ENCODE measurements around the gene CLEC20A.

Gene CLEC20A

GRCh38 chr1:178472531-178472930, 24.2 kb downstream of the CLEC20A start:
- DNase-seq (ENCODE audit: low read depth): no peak

DNA sequence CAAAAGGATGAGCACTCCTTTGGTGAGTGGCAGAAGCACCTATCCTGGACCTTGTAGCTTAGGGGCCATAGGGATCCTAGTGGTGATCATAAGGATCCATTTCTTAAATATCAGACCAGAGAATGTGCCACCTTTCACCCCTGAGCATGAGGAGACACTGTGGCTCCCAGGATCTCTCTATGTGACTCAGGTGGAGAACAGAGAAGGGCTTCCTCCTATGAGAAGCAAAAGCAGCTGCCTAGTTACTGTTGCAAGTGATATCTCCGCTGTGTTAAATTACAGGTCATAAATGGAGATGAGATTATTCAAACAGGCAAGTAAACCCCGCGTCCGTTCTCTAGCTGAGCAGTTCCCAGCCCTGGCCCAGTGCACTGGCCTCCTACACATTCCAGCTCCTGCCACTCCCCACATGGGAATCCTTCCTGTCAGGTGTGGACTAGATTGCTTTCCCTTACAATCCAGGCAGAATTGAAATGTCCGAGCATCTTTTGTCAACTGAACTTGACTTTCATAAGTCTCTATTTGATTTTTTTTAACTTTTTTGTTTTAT, 26.3 kb downstream of the CLEC20A start:
- no peak for DNase-seq (ENCODE audit: low read depth)

GRCh38 chr1:178467837-178468236, 28.9 kb downstream of the CLEC20A start:
- no peak for DNase-seq (ENCODE audit: low read depth)

GRCh38 chr1:178465011-178465410, 31.8 kb downstream of the CLEC20A start:
- DNase-seq (ENCODE audit: low read depth): no peak

- DNase-seq (ENCODE audit: low read depth): no peak
These were observed 32.2 kb downstream of the CLEC20A start for GRCh38 chr1:178464566-178464965.

- DNase-seq (ENCODE audit: low read depth): no peak
These were observed 32.6 kb downstream of the CLEC20A start for GRCh38 chr1:178464141-178464540.

- no peak for DNase-seq (ENCODE audit: low read depth)
These were observed 35.1 kb downstream of the CLEC20A start for GRCh38 chr1:178461701-178462100.

DNA sequence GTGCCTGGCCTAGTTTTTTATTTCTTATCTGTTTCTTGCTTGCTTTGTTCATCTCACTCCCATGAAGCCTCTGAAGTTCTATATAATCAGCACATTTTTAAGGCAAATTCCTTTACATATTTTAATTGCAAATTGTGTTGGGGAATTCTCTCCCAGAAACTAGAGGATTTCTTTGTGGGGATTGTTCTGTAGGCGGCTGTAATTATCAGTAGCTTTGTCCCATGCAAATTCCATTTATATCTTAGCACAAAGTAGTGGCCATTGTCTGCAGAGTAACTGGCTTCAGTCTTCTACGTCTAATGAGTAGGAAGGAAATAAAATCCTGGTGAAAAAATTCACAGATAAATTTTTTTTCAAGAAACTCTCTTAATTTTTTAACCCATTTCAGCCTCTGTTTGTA, 35.7 kb downstream of the CLEC20A start:
- no peak for DNase-seq (ENCODE audit: low read depth)

DNA sequence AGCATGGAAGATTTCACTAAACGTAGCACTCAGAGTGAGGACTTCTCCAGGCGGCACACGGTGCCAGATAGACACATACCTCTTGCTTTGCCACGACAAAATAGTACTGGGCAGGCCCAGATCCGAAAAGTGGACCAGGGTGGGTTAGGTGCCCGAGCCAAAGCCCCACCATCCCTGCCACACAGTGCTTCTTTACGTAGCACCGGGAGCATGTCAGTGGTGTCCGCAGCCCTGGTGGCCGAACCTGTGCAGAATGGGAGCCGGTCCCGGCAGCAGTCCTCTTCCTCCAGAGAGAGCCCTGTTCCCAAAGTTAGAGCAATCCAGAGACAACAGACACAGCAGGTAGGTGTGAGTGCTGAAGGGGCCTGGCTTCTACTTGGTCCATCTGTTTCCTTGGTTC, 38.6 kb downstream of the CLEC20A start:
- no peak for DNase-seq (ENCODE audit: low read depth)

DNA sequence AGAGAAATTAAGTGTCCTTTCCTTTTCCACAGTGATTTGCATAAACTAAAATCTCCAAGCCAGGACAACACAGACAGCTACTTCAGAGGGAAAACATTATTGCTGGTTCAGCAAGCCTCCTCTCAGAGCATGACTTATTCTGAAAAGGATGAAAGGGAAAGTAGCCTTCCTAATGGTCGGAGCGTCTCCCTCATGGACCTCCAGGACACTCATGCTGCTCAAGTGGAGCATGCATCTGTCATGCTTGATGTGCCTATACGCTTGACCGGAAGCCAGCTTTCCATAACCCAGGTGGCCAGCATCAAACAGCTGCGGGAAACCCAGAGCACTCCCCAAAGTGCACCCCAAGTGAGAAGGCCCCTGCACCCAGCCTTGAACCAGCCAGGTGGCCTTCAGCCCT, 39.1 kb downstream of the CLEC20A start:
- DNase-seq (ENCODE audit: low read depth): no peak

DNA sequence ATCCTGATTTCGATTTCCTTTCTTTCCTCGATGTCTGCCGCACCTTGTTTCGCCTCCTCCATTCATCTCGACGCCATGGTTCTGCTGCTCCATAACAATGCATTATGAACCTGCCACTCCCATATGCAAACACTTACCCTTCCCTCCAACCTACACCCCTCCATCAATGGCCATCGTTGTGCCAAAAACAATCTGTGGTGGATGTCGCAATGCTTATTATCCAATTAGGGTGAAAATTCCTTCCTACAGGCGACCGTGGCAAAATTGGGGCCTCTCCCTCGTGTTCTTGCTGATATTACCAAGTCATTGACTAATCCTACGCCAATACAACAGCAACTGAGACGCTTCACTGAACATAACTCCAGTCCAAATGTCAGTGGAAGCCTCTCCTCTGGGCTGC, 40.3 kb downstream of the CLEC20A start:
- no peak for DNase-seq (ENCODE audit: low read depth)

DNA sequence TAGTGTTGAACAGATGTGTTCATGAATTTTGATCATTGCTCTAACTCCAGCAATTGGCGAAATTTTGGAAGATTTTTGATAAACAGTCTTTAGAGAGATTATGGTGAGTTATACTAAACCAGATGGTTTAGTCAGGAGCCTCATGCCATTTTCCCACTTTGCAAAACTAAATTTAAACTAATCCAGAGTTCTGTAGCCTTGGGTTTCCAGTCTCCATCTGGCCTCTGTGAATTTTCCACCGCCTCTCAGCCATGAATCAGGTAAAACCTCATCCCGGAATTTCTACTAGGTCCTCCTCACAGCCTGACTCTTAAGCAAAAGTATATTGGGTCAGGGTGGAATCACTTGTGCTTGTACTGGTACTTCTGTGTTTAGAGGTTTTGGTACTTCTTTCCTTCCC, 44.8 kb downstream of the CLEC20A start:
- DNase-seq (ENCODE audit: low read depth): no peak

- no peak for DNase-seq (ENCODE audit: low read depth)
These were observed 45.2 kb downstream of the CLEC20A start for GRCh38 chr1:178451529-178451928.

- no peak for DNase-seq (ENCODE audit: low read depth)
These were observed 45.9 kb downstream of the CLEC20A start for GRCh38 chr1:178450871-178451270.

- DNase-seq (ENCODE audit: low read depth): no peak
These were observed 53.8 kb downstream of the CLEC20A start for GRCh38 chr1:178442925-178443324.

DNA sequence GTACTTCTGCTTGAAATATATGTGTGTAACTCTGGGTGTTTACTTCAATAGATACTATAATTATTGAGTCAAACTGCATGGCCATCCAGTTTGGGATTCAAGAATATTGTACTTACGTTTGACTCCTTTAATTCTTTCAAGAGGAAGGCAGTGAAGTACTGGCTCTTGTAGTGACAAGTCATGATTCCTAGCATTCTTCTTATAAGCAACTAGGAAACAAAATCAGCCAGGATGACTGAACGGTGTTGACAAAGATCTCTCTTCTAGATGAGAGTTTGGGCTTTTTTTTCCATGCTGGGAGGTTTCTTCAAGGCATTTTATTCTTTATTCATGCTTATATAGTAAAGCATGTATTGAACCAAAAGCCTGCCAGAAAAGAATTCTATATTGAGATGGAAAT, 58.3 kb downstream of the CLEC20A start:
- no peak for DNase-seq (ENCODE audit: low read depth)

DNA sequence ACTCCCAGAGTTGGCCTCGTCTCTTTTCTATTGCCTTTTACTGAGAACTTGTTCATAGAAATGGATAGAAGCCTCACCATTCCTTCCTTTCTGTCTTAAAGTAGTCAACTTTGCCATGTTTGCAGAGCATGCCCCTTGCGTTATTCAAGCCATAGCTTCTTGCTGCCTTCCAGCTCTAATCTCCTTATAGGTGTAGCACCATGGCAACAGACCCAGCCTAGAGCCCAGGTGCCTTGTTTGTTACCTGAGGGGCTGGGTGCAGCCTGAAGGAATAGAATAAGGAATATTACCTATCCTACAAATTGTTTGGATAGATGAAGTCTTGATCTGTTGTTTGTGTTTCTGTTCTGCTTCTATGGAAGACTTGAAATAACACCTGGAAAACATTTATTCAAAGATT, 59.9 kb downstream of the CLEC20A start:
- DNase-seq (ENCODE audit: low read depth): no peak

DNA sequence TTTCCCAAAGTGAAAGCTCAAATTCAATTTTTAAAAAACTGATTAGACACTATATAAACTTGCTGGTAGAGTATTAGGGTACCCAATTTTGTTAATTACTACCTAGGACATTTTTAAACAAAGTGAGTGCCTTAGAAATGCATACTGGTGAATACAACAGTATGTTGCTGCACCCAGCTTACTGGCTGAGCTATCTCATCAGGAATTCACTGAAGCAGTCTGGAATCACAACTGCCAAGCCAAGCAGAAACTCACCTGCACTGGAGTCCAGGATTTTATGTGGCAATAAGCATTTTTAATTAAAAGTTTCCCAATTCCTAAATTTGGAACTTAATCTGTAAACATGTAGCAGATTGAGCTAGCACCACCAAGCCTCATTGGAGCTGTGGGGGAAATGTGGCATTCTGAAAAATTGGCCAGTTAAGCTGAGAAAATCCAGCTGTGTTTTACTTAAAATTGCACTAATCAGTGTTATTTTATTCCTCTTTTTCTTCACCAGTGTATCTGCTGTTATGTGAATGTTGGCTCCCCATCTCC, 61.8 kb downstream of the CLEC20A start:
- no peak for DNase-seq (ENCODE audit: low read depth)

DNA sequence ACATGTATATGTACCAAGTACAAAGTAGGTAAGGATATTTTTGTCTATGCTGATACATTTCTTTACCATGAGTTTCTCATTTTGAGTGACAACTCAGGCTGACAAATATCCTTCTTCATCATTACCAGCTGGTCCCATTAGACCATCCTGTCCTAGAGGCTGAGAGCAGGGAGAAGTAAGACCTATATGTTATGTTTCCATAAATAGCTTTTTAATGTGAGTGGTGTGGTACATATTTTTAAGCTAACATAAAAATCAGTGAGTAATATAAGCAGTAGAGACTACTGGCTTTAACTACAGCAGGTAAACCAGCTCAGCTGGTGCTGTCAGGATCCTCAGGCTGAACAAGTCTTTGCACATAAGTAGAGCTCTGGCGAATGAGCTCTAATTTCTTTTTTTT, 62.4 kb downstream of the CLEC20A start:
- DNase-seq (ENCODE audit: low read depth): no peak

Data from activated T-cell treated with anti-CD3 and anti-CD28 coated beads for 1 hour (primary cell).